ENCODE results near the gene POLR2L. TPM values are rescaled to one million over a fixed set of nuclear protein-coding genes. Genes with fewer than 3 reads are reported as not detected.

POLR2L gene
- total and polyA plus RNA-seq, 2 of the 13 experiments (the other 11 are each of a cell fraction or from before 2014, with no cell fraction given) = 104 to 114 TPM

DNA sequence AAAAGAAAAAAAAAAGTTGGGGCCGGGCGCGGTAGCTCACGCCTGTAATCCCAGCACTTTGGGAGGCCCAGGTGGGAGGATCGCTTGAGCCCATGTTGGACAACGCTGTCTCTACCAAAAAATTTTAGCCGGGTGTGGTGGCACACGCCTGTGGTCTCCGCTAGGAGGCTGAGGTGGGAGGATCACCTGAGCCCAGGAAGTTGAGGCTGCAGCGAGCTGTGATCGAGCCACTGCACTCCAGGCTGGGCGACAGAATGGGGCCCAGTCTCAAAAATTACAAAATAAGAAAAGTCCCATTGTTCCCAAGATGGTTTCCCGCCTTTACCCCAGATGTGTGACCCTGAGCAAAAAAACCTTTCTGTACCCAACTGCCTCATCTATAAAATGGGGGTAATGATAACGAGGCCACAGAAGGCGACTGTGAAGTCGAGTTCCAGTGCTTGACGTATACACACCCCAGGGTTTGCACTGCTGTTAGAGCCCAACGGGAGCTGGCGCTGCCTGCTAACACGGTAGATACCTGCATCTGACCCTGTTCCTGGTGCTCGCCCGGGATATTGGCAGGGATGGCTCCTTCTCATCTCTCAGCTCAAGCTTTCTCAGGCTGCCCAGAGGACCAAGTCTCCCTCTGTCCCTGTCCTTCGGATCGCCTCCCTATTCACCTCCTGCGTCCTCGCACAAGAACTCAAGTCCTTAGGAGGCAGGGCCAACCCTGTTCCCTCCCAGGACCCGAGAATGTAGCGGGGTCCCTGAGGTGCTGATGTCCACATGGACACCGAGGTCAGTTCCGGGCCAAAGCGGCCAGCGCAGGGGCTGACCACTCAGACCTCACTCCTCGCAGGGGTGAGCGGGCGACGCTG is 33.7 kb downstream of the POLR2L start (continued):
- TF ChIP-seq ZNF235 (CRISPR knock-in tag; IDR thresholded peaks at IDR 0.05; ENCODE audit: borderline replicate concordance) (0 out of 2 replicates have a peak, but pooled peaks have one; percentile 37), KDM1A (CRISPR knock-in tag; IDR thresholded peaks at IDR 0.05) (0 out of 2 replicates have a peak, but pooled peaks have one; percentile 7), NR2F6 (IDR thresholded peaks at IDR 0.05) (no peak), NR2F6 (CRISPR knock-in tag; IDR thresholded peaks at IDR 0.05) (peak; percentile 11; the same call in 1 of the 2 replicates), LCORL (IDR thresholded peaks at IDR 0.05) (no peak), LCORL (CRISPR knock-in tag; IDR thresholded peaks at IDR 0.05) (peak; percentile 18; the same call in 1 of the 2 replicates), ZNF430 (CRISPR knock-in tag; IDR thresholded peaks at IDR 0.05) (no peak), HNRNPL (IDR thresholded peaks at IDR 0.05; ENCODE audit: low read depth, low read length) (no peak), SIN3A (IDR thresholded peaks at IDR 0.05; ENCODE audit: borderline replicate concordance, low read depth, low read length) (peak; percentile 75; the same call in 1 of the 2 replicates), ZFP37 (CRISPR knock-in tag; IDR thresholded peaks at IDR 0.05; ENCODE audit: borderline replicate concordance) (0 out of 2 replicates have a peak, but pooled peaks have one; percentile 34), ZBTB39 (CRISPR knock-in tag; IDR thresholded peaks at IDR 0.05) (no peak), BRCA1 (CRISPR knock-in tag; IDR thresholded peaks at IDR 0.05) (0 out of 2 replicates have a peak, but pooled peaks have one; percentile 20), ZNF557 (CRISPR knock-in tag; IDR thresholded peaks at IDR 0.05) (no peak), SSRP1 (CRISPR knock-in tag; IDR thresholded peaks at IDR 0.05) (0 out of 2 replicates have a peak, but pooled peaks have one; percentile 68), NFATC3 (CRISPR knock-in tag; IDR thresholded peaks at IDR 0.05) (0 out of 2 replicates have a peak, but pooled peaks have one; percentile 45), NFIB (CRISPR knock-in tag; IDR thresholded peaks at IDR 0.05; ENCODE audit: borderline replicate concordance) (no peak), ZNF709 (CRISPR knock-in tag; IDR thresholded peaks at IDR 0.05) (no peak), ZNF850 (CRISPR knock-in tag; conservative IDR thresholded peaks at IDR 0.05) (peak; percentile 93; the same call in 1 of the 2 replicates), NFKB2 (CRISPR knock-in tag; IDR thresholded peaks at IDR 0.05; ENCODE audit: borderline replicate concordance) (no peak), POLR2A (IDR thresholded peaks at IDR 0.05; ENCODE audit: insufficient read depth in 1 of 2, low read depth in 2 of 2, low read length in 2 of 2) (0 out of 4 replicates have a peak, but pooled peaks of 1 of the 2 experiments have one; percentile 7), AGO1 (IDR thresholded peaks at IDR 0.05; ENCODE audit: low read depth, low read length, poor library complexity, severe bottlenecking) (no peak), ZNF10 (CRISPR knock-in tag; IDR thresholded peaks at IDR 0.05; ENCODE audit: borderline replicate concordance, low read depth) (no peak), ZFP36L2 (CRISPR knock-in tag; IDR thresholded peaks at IDR 0.05) (peak; percentile 0; the same call in 1 of the 2 replicates), ZFAT (CRISPR knock-in tag; conservative IDR thresholded peaks at IDR 0.05) (peak; percentile 65; the same call in 1 of the 2 replicates), ZNF770 (CRISPR knock-in tag; IDR thresholded peaks at IDR 0.05) (peak; percentile 98), KLF16 (CRISPR knock-in tag; IDR thresholded peaks at IDR 0.05) (no peak), ZNF20 (CRISPR knock-in tag; IDR thresholded peaks at IDR 0.05) (no peak), ZNF264 (CRISPR knock-in tag; IDR thresholded peaks at IDR 0.05) (0 out of 2 replicates have a peak, but pooled peaks have one; percentile 13), ZNF547 (CRISPR knock-in tag; IDR thresholded peaks at IDR 0.05) (peak; percentile 12; the same call in 1 of the 2 replicates)
